T-cell (primary cell): ENCODE results near the gene CNKSR3. TPM values are rescaled to one million over a fixed set of nuclear protein-coding genes. Genes with fewer than 3 reads are reported as not detected.

ENCODE experiments used
- ATAC-seq, 4 experiments: fragments of 200-7000 bp in 3 of 4; fragments of 150-1000 bp in 1 of 4; cut with Tn5 transposase; replicated peaks in 1 of 4; 1 replicate in 3 of 4; 2 replicates in 1 of 4; pipeline ENCODE4 v1.10.0; 2021; ENCODE audit warnings: moderate library complexity in 3 of 4, mild to moderate bottlenecking in 2 of 4, moderate number of reproducible peaks in 1 of 4
- CTCF ChIA-PET, 2 donors: fragments of 300-600 bp; sonication (Branson Sonifier 250); formaldehyde crosslinking; loops; one replicate each; lab custom pipeline; 2022; ENCODE audit warnings: antibody characterized with exemption in 2 of 2; lab: Charles Lee
- POLR2A ChIA-PET, 2 donors: fragments of 300-600 bp; sonication (Branson Sonifier 250); formaldehyde crosslinking; loops; one replicate each; lab custom pipeline; 2022; ENCODE audit warnings: antibody characterized with exemption in 2 of 2; lab: Charles Lee
- DNase-seq, 35 experiments: peaks; one replicate each; pipeline versions ENCODE4 v3.0.0 to v3.0.0-alpha.2; 2013 to 2023
- H3K27ac ChIP-seq: one replicate; pipeline ENCODE4 v1.5.1; 2013; ENCODE audit warnings: low read length
- H3K27me3 ChIP-seq, 2 experiments: replicated peaks in 1 of 2; 1 replicate in 1 of 2; 2 replicates in 1 of 2; pipeline versions ENCODE4 v1.6.1 to v1.7.0; 2013; ENCODE audit warnings: low read length in 1 of 2, mixed read lengths in 1 of 2; ENCODE audit not compliant: control insufficient read depth in 2 of 2, insufficient read depth in 2 of 2; ENCODE audit errors: extremely low read depth in 1 of 2
- H3K36me3 ChIP-seq, 2 donors: 1 replicate in 1 of 2; 2 replicates in 1 of 2; pipeline versions ENCODE4 v1.6.1 to v1.7.0; 2013; ENCODE audit warnings: low read length in 1 of 2; ENCODE audit not compliant: control insufficient read depth in 2 of 2, insufficient read depth in 1 of 2; ENCODE audit errors: extremely low read depth in 1 of 2
- H3K4me1 ChIP-seq, 2 experiments: 1 replicate in 1 of 2; 2 replicates in 1 of 2; pipeline versions ENCODE4 v1.6.1 to v1.7.0; 2013; ENCODE audit warnings: low read length in 2 of 2, mixed read lengths in 1 of 2; ENCODE audit not compliant: insufficient read depth in 2 of 2, control insufficient read depth in 1 of 2; ENCODE audit errors: extremely low read depth in 1 of 2
- H3K4me3 ChIP-seq, 2 donors: 1 replicate in 1 of 2; 2 replicates in 1 of 2; pipeline versions ENCODE4 v1.5.1 to v1.7.0; 2013; ENCODE audit warnings: mild to moderate bottlenecking in 2 of 2, low read length in 1 of 2, moderate library complexity in 1 of 2; ENCODE audit not compliant: control insufficient read depth in 1 of 2; ENCODE audit errors: extremely low read depth in 1 of 2
- H3K9me3 ChIP-seq: 2 replicates; pipeline ENCODE4 v1.7.0; 2013
- H3K27ac Mint-ChIP-seq, 2 donors: one replicate each; pipeline ENCODE4 v1.8.0; 2020 to 2021; ENCODE audit warnings: mild to moderate bottlenecking in 2 of 2, mixed read lengths in 2 of 2
- H3K27me3 Mint-ChIP-seq, 2 donors: one replicate each; pipeline ENCODE4 v1.8.0; 2021 to 2022; ENCODE audit warnings: mixed read lengths in 2 of 2
- H3K36me3 Mint-ChIP-seq: one replicate; pipeline ENCODE4 v1.8.0; 2021; ENCODE audit warnings: mixed read lengths
- H3K4me1 Mint-ChIP-seq, 3 donors: one replicate each; pipeline ENCODE4 v1.8.0; 2020 to 2022; ENCODE audit warnings: mixed read lengths in 3 of 3, mild to moderate bottlenecking in 1 of 3
- H3K4me3 Mint-ChIP-seq, 3 donors: one replicate each; pipeline ENCODE4 v1.8.0; 2020 to 2022; ENCODE audit warnings: mild to moderate bottlenecking in 3 of 3, mixed read lengths in 3 of 3, moderate library complexity in 3 of 3
- H3K9me3 Mint-ChIP-seq, 3 donors: one replicate each; pipeline ENCODE4 v1.8.0; 2020 to 2022; ENCODE audit warnings: mixed read lengths in 3 of 3
- WGBS: methylation state at CpG from one replicate; pipeline ENCODE4 v1.1.5; 2013; ENCODE audit warnings: missing lambda C conversion rate; ENCODE audit not compliant: insufficient coverage; 5-methylcytosine and 5-hydroxymethylcytosine counted together
- total RNA-seq, 35 experiments: library from RNA in 6 of 35; stranded (reverse) in 6 of 35; fragments of 120-200 nt in 1 of 35; gene quantifications; one replicate each; pipeline versions ENCODE4 v1.2.1 to v1.2.4 and lab custom pipeline; 2013 to 2026

Gene CNKSR3
- total RNA-seq, 5 donors from 2014 or later (not counting 1 experiment from before 2014, with no cell fraction given): 0.05 to 0.35 (median 0.20) TPM

DNA sequence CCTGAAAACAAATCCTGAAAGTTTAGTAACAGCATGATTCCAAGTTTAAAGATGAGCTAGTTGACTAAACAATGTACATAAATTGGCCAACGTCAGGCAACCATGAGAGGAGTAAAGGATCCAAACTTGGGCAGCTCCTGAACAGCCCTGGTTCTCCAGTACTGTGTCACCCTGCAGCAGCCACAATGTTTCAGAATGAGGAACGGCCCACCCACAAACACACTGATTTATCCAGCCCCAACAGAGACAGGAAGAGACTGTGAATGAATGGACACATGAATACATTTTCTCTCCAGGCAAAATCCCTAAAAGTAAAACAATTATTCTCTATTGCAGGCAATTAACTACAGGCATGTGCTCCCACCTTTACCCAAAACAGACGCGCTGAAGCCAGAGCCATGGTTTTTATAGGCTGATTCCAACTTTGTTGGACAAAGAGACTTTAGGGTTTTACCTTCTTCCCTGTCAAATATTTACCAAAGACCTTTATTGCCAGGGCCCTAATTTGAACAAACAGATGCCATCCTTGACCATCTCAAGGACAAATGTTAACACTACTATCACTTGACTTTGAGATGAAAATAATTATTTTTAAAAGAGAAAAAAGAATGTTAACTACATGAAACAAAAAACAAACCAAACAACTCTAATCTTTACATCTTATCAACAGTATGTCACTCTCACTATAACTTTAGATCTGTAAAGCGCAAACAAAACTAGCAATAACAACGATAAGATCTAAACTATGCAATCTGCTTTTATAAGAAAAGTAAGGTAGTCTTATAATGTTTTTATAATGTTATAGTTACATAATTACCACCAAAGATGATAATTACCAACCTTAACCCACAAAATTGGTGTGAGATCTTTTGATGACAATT is 22.9 kb downstream of the CNKSR3 start:
- Histone ChIP-seq H3K27me3 (peaks cover 0 to 4% of the 10 kb centered on the region in 2 experiments), H3K27ac (no peak overlapping the region), H3K4me1 (no peaks in the 10 kb centered on the region), H3K4me3 (no peak overlapping the region), H3K36me3 (no peaks in the 10 kb centered on the region), H3K9me3 (no peaks in the 10 kb centered on the region)
- Mint-ChIP-seq H3K4me3 (no peak overlapping the region), H3K36me3 (no peaks in the 10 kb centered on the region), H3K27me3 (peaks cover 3 to 6% of the 10 kb centered on the region in 2 donors), H3K9me3 (no peaks in the 10 kb centered on the region), H3K4me1 (no peaks in the 10 kb centered on the region), H3K27ac (no peak overlapping the region)
- 40% methylated on average over 1 of the region's 6 CpGs for WGBS
- no peak for DNase-seq
- ChIA-PET POLR2A (no interaction called here), CTCF (no interaction called here)
- no peak for ATAC-seq

DNA sequence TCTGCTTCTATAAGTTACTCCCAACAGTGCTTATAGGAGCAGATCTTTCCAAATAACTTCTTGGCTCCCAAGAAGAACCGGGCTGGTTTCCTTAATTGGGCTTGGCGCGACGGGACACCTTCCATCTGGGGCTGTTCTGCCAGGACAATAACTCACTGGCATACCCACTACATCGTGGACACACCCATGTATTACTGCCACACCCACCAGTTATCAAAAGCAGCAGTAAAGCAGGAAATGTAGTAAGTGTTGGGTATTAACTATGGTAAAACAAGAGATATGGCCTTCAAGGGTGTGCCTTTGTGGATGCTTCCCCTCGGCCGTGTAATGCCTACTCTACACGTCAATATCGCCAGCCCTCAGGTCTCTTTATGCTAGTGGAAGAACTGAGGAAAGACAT is 24.7 kb downstream of the CNKSR3 start:
- WGBS: 91% methylated on average over 4 of the region's 9 CpGs
- H3K4me1 Mint-ChIP-seq: no peaks in the 10 kb centered on the region

DNA sequence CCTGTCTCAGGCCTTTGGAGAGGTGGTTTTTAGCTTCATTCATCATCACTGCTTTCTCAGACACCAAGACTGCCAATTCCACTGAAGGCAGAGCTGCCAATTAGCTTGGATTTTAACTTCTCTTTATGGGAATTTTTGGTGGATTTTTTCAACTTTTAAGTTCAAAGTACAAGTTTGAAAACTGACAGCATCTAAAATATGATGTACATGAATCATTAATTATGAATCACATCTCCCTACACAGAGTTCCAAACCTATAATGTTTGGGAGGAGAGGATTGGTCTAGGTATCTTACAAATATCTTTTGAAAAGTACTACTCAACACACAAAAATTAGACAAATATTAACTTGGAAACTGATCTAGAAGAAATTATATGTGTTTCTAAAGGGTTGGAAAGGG is 25.5 kb downstream of the CNKSR3 start:
- H3K4me1 ChIP-seq: no peaks in the 10 kb centered on the region
- ChIA-PET POLR2A (no interaction called here), CTCF (interaction anchor here in 1 of 2 donors (0.7 kb wide), 1 partner anchor 29 kb away, joined by 6 read pairs; no protein-coding TSS in a partner anchor)
- H3K9me3 ChIP-seq: no peaks in the 10 kb centered on the region
- no peak overlapping the region for H3K4me3 ChIP-seq
- peaks cover 0 to 2% of the 10 kb centered on the region in 2 experiments for H3K27me3 ChIP-seq
- DNase-seq (no peak), ATAC-seq (no peak)
- H3K27ac ChIP-seq: no peak overlapping the region
- H3K36me3 Mint-ChIP-seq: no peaks in the 10 kb centered on the region
- H3K27me3 Mint-ChIP-seq: peaks cover 0 to 4% of the 10 kb centered on the region in 2 donors
- no peaks in the 10 kb centered on the region for H3K9me3 Mint-ChIP-seq
- no peaks in the 10 kb centered on the region for H3K4me1 Mint-ChIP-seq
- H3K27ac Mint-ChIP-seq: no peak overlapping the region
- H3K36me3 ChIP-seq: no peaks in the 10 kb centered on the region
- H3K4me3 Mint-ChIP-seq: no peak overlapping the region

More for the DNA sequence above, 24.7 kb downstream of the CNKSR3 start:
- ATAC-seq: no peak
- no peak for DNase-seq
- Mint-ChIP-seq H3K36me3 (no peaks in the 10 kb centered on the region), H3K27ac (no peak overlapping the region), H3K9me3 (no peaks in the 10 kb centered on the region), H3K27me3 (peaks cover 0 to 6% of the 10 kb centered on the region in 2 donors), H3K4me3 (no peak overlapping the region)
- ChIA-PET POLR2A (no interaction called here), CTCF (no interaction called here)
- Histone ChIP-seq H3K9me3 (no peaks in the 10 kb centered on the region), H3K4me1 (no peaks in the 10 kb centered on the region), H3K4me3 (no peak overlapping the region), H3K27me3 (peaks cover 0 to 2% of the 10 kb centered on the region in 2 experiments), H3K27ac (no peak overlapping the region), H3K36me3 (no peaks in the 10 kb centered on the region)

DNA sequence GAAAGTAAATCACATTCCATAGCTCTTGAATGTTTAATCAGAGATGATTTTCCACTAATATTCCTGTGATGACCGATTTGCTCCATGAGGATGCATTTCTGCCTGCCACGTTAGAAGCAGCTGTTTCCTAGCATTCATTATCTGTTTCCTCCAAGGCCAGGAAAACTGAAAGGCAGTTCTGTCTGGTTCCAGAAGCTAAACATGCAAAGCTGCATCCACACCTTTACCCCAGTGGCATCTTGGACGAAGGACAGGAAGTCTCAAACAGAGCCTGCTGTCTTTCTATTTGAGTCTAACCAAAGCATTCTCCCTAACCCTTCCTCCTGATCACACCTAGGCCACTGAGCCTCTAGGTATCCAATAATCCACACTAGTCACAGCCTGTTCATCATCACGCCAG is 27.6 kb downstream of the CNKSR3 start:
- H3K9me3 Mint-ChIP-seq: no peaks in the 10 kb centered on the region
- ChIA-PET POLR2A (no interaction called here), CTCF (no interaction called here)
- H3K4me3 ChIP-seq: no peak overlapping the region
- no peaks in the 10 kb centered on the region for H3K4me1 ChIP-seq
- H3K36me3 Mint-ChIP-seq: no peaks in the 10 kb centered on the region
- ATAC-seq (no peak), DNase-seq (no peak)
- peaks cover 0 to 6% of the 10 kb centered on the region in 2 experiments for H3K27me3 ChIP-seq
- H3K27ac Mint-ChIP-seq: no peak overlapping the region
- WGBS: 57% methylated on average over 4 of the region's 4 CpGs
- H3K27ac ChIP-seq: no peak overlapping the region
- no peak overlapping the region for H3K4me3 Mint-ChIP-seq
- H3K27me3 Mint-ChIP-seq: no peaks in the 10 kb centered on the region
- H3K36me3 ChIP-seq: no peaks in the 10 kb centered on the region
- no peaks in the 10 kb centered on the region for H3K4me1 Mint-ChIP-seq
- H3K9me3 ChIP-seq: no peaks in the 10 kb centered on the region

DNA sequence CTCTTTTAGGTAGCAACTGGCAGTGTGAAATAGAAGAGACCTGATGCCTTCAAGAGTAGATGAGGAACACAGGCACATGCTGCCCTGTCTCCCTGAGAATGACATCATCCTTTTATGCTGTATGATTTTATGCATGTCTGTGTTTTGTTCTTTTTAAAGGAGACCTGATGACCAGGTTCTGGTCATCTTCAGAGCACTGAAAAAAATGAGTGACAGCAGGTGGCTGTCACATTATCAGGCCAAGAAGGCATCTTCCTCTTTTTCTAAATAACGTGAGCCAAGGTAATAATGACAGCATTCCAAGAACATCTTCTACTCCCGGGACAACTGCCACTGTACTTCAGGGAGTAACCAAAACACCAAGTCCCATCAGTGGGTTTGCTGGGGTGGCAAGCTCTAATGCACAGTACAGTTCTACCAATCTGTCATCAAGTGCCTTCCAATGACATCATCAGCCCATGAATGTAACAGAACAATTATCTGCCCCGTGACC is 28.9 kb downstream of the CNKSR3 start:
- POLR2A ChIA-PET: no interaction called here
- peaks cover 0 to 4% of the 10 kb centered on the region in 2 experiments for H3K27me3 ChIP-seq
- Mint-ChIP-seq H3K4me1 (no peaks in the 10 kb centered on the region), H3K4me3 (no peak overlapping the region), H3K36me3 (no peaks in the 10 kb centered on the region), H3K27me3 (no peaks in the 10 kb centered on the region), H3K9me3 (no peaks in the 10 kb centered on the region), H3K27ac (no peak overlapping the region)
- no peaks in the 10 kb centered on the region for H3K4me1 ChIP-seq
- H3K4me3 ChIP-seq: no peak overlapping the region
- WGBS: 88% methylated on average over 1 of the region's 3 CpGs
- no peaks in the 10 kb centered on the region for H3K36me3 ChIP-seq
- no peak for DNase-seq
- no peak for ATAC-seq
- H3K27ac ChIP-seq: no peak overlapping the region
- CTCF ChIA-PET: no interaction called here
- no peaks in the 10 kb centered on the region for H3K9me3 ChIP-seq

DNA sequence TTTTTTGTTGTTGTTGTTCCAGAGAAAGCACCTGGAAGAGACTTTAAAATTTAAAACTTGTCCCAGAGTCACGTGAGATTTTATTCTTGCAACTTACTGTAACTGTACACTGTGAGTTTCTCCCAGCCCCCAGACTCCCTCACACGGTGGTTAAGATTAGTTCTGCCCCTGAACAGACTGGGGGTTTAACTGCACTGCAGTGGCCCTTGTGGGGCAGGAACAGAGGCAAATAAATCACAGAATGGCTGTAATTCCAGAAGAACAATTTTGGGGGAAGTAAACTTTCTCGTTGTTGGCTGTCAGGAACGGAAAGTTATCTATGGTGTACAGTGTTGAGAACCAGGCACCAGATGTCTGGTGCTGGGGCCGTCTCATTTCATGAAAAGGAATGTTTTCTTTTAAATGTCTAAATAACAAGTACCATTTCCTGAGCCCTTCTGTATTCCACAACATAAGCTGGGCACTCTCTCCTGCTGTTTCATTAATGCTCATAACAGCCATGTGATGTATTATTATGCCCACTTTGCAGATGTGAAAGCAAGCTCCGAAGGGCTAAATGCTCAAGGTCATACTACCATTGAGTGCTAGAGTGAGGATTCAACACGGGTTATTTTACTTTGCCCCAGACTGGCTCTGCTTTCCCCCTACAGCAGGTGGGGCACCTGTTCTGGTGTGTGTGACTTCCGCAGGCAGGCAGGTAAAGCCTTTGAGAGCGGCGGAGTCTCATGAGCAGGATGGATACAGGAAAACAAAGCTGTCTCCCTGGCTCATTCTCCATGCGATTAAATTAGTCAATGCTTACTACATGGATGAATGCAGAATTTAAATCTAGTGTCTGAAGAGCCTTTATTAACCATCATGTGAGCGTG is 30.5 kb downstream of the CNKSR3 start:
- H3K27me3 Mint-ChIP-seq: no peaks in the 10 kb centered on the region
- Histone ChIP-seq H3K4me3 (no peak overlapping the region), H3K4me1 (no peaks in the 10 kb centered on the region), H3K36me3 (no peaks in the 10 kb centered on the region), H3K27me3 (peaks cover 0 to 4% of the 10 kb centered on the region in 2 experiments), H3K9me3 (no peaks in the 10 kb centered on the region), H3K27ac (no peak overlapping the region)
- ATAC-seq (no peak), DNase-seq (no peak)
- H3K36me3 Mint-ChIP-seq: no peaks in the 10 kb centered on the region
- POLR2A ChIA-PET: no interaction called here
- no peaks in the 10 kb centered on the region for H3K9me3 Mint-ChIP-seq
- CTCF ChIA-PET: no interaction called here
- H3K4me3 Mint-ChIP-seq: no peak overlapping the region
- no peaks in the 10 kb centered on the region for H3K4me1 Mint-ChIP-seq
- H3K27ac Mint-ChIP-seq: no peak overlapping the region
- WGBS: 92% methylated on average over 5 of the region's 12 CpGs
